OCI-M2 (cell line): ENCODE data around the gene EIF3B.
"Not testable (repeated sequence)": the region's sequence is repeated elsewhere in the genome, so short reads cannot be mapped to it uniquely, and the experiment has no call there.

Experiments used
- DNase-seq: peaks from one replicate; lab custom pipeline; 2025; ENCODE audit not compliant: unreplicated experiment; lab: John Stamatoyannopoulos, UW

The EIF3B gene

GRCh38 chr7:2399848-2400587, 45.4 kb downstream of the EIF3B start:
- peak; percentile 9 for DNase-seq

DNA sequence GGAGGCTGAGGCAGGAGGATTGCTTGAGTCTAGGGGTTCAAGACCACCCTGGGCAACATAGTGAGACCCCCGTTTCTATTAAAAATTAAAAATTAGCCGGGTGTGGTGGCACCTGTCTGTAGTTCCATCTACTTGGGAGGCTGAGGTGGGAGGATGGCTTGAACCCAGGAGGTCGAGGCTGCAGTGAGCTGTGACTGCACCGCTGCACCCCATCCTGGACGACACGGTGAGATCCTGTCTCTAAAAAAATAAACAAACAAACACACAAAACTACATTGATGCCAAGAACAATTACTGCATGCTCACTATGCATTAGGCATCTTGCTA, 48.0 kb downstream of the EIF3B start:
- DNase-seq: no peak

GRCh38 chr7:2403014-2403717, 48.5 kb downstream of the EIF3B start, which contains the start of gene CHST12:
CHST12 (plus strand) TSS chr7:2403611; CDS start chr7:2432640, 29,029 bp downstream.
- DNase-seq: no peak

- DNase-seq: no peak
Observed at GRCh38 chr7:2403718-2404648, 49.4 kb downstream of the EIF3B start.

DNA sequence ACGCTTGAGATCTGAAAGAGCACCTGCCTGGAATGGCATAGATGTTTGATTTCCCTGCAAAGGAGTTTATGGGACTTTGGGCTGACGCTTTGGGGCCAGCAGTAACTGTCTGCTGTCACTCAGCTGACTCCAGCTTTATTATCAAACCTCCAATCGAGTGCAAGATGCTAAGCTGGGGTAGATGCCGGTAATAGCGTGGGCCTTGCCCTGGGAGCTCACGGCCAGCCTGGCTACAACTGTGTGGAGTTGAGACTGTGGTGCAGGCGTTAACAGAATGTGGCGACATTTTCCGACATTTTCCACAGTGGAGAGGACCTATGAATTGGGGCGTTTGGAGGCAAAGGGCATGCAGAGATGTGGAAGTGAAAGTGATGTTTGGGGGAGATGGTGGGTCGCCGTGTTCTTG, 50.1 kb downstream of the EIF3B start:
- no peak for DNase-seq

- no peak for DNase-seq
Observed at GRCh38 chr7:2405201-2405600, 50.6 kb downstream of the EIF3B start.

DNA sequence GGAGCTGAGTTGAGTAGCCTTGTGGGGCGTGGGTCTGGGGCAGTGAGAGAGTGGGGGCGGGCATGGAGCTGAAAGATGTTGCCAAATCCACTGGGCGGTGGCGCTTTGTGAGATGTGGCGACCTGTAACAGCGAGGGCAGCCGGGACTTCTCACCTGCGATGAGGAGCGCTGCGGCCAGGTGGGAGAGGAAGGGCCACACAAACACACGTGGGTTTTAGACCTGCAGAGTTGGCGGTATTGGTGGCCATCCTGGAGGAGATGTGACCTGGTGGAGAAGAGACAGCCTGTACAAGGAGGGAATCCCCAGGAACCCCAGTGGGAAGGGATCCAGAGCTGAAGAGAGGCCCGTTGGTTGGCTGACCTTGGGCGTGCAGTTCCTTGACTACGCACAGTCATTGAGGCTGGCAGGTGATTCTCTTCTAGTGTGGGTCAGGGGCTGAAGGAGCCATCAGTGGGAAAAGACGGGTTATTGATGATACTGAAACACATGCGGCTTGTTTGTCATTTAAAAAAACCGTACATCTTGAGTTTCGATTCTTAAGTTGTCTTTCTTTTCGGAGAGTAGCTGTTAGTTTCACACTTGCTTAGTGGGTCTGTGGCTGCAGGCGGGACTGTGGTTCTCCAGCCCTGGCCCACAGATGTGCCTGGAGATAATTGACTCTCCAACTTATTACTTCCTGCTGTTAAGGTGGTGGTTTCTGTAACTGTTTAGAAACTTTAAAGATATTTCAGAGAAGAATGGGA, 51.1 kb downstream of the EIF3B start:
- no peak for DNase-seq

- no peak for DNase-seq
Observed at GRCh38 chr7:2409745-2410414, 55.3 kb downstream of the EIF3B start.

GRCh38 chr7:2411049-2411448, 56.4 kb downstream of the EIF3B start:
- no peak for DNase-seq

DNA sequence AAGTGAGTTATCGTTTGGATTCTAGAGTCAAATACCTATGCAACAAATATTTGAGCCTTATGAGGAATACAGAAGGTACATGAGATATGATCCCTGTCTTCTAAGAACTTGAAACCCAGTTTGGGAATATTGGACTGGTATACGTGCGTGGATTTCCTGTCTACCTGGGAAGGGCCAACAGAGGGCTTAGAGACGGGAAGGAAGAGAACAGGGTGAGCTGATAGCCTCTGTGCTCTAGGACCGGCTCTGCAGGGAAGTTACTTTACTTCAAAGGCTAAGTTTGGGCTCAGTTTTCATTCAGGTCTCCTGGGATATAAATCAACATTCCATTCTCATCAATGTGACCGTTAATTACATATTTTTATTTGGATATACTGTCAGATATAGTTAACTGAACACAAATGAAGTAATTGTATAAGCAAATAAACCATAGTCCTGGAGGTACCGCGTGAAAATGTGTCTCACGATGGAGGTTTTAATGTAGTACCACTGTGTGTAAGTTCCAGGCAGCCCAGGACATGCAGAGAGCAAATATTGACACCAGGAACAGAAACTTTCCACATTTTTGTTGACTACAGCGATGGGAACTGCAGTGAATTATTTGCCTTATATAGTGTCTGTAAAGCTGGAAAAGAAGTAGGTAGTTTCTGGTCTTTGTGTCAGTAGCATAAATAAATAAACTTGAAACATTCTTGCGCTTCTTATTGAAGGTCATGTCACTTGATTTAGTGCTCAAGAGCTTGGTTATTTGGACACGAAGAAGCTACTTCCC, 57.4 kb downstream of the EIF3B start:
- DNase-seq: no peak

GRCh38 chr7:2412587-2413201, 58.1 kb downstream of the EIF3B start:
- DNase-seq: no peak

- no peak for DNase-seq
Observed at GRCh38 chr7:2416063-2416462, 61.4 kb downstream of the EIF3B start.

DNA sequence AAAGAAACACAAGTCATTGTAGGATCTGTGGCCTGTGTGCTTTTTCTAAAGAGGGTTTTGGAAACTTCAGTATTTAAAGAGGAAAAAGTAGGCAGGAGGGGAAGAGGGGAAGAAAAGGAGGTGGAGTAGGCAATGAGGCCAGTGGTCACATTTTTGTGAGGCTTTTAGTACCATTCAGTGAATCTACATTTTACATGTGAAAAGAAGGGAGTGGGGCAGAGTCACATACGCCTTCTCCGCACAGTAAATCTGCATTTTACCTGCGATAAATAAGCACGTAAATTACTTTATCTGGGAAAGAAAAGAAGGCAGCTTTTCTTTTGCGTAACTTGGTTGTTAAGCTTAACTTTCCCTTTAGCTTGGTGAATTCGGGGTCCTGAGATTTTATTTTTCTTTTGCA, 62.0 kb downstream of the EIF3B start:
- DNase-seq: no peak

- not testable (repeated sequence) for DNase-seq
Observed at GRCh38 chr7:2417178-2417577, 62.6 kb downstream of the EIF3B start.

DNA sequence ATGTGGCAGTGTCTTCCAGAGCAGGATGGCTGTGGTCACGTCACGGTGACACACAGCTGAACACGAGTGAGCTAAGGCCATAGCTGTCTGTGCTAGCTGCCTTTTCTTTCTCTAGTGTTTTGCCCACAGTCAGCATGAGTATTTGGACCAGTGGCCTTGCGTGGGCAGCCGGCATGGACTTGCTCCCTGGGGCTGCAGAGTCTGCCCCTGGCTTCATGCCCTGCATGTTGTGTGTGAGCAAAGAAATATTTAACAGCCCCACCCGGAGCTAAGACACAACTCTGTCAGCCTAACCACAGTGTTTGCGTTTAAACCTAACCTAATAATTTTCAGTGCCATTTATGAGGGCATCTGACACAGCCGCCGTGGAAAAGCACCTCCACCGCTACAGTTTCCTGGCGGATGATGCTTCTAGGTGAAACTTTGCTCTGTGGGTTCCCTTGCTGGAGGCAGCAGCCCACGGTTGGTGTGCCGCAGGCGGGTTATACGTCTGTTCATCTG, 63.4 kb downstream of the EIF3B start:
- no peak for DNase-seq

GRCh38 chr7:2420216-2420933, 65.7 kb downstream of the EIF3B start:
- DNase-seq: no peak

DNA sequence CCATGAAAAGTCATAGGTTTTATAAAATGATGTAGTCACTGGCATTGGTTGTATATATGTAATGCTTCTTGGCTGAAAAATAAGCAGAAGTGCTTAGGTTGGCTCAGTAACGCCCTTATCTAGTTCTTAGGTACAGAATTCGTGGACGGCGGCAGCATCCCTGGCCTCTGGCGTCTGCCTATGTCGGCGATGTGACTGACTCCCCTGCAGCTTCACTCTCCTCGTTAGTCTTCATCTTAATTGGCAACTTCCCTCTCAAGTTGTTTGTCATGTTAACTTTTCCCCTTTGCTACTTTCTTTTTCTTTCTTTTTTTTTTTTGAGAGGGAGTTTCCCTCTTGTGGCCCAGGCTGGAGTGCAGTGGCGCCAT, 67.3 kb downstream of the EIF3B start:
- DNase-seq: no peak

DNA sequence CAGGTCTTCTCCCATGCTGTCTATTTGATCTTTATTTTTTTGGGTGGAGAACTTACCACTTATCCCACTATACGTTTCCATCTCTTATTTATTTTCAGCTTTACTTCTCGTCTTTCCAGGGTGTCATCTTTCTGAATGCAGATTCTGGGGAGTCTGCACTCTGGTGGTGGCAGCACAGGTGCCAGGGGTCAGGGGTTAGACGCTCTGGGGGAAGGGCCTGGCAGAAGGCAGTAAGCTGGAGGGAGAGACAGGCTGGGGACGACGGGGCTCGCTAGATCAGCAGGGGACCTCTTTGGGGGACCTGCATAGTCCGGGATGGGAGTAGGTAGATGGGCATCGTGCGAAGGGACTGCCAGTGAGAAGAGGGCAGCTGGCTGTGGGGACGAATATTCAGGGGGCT, 71.1 kb downstream of the EIF3B start:
- no peak for DNase-seq
